ENCODE measurements around the gene FAM120B.

Gene FAM120B

GRCh38 chr6:170445487-170445886, 138.9 kb downstream of the FAM120B start:
- no peak for DNase-seq (ENCODE audit: low read depth)

- DNase-seq (ENCODE audit: low read depth): no peak
Observed at GRCh38 chr6:170445971-170446370, 139.4 kb downstream of the FAM120B start.

- DNase-seq (ENCODE audit: low read depth): no peak
Observed at GRCh38 chr6:170446841-170447560, 140.4 kb downstream of the FAM120B start.

GRCh38 chr6:170447561-170447930, 141.0 kb downstream of the FAM120B start:
- DNase-seq (ENCODE audit: low read depth): no peak

- no peak for DNase-seq (ENCODE audit: low read depth)
Observed at GRCh38 chr6:170448317-170448716, 141.8 kb downstream of the FAM120B start.

- no peak for DNase-seq (ENCODE audit: low read depth)
Observed at GRCh38 chr6:170448751-170449630, 142.4 kb downstream of the FAM120B start.

- no peak for DNase-seq (ENCODE audit: low read depth)
Observed at GRCh38 chr6:170449835-170450753, 143.5 kb downstream of the FAM120B start.

- DNase-seq (ENCODE audit: low read depth): no peak
Observed at GRCh38 chr6:170450916-170451761, 144.6 kb downstream of the FAM120B start.

- no peak for DNase-seq (ENCODE audit: low read depth)
Observed at GRCh38 chr6:170451762-170452651, 145.4 kb downstream of the FAM120B start.

GRCh38 chr6:170452767-170453545, 146.4 kb downstream of the FAM120B start:
- DNase-seq (ENCODE audit: low read depth): no peak

- no peak for DNase-seq (ENCODE audit: low read depth)
Observed at GRCh38 chr6:170453586-170454511, 147.3 kb downstream of the FAM120B start.

GRCh38 chr6:170454512-170455285, 148.1 kb downstream of the FAM120B start:
- DNase-seq (ENCODE audit: low read depth): no peak

GRCh38 chr6:170455335-170455979, 148.9 kb downstream of the FAM120B start:
- no peak for DNase-seq (ENCODE audit: low read depth)

- no peak for DNase-seq (ENCODE audit: low read depth)
Observed at GRCh38 chr6:170456334-170456733, 149.8 kb downstream of the FAM120B start.
